Fibroblast of skin of left quadriceps (primary cell): ENCODE results near the gene ANKRD11.
"Not testable (repeated sequence)": the region's sequence is repeated elsewhere in the genome, so short reads cannot be mapped to it uniquely, and the experiment has no call there.

Experiments
- DNase-seq, 2 experiments: peaks; one replicate each; pipeline ENCODE4 v3.0.0-alpha.2; 2013; ENCODE audit warnings: low read depth in 2 of 2

ANKRD11 gene

GRCh38 chr16:89366561-89367537 lies 123.5 kb downstream of the ANKRD11 start:
- no peak for DNase-seq

- DNase-seq = no peak
Measured at GRCh38 chr16:89365996-89366395, 124.4 kb downstream of the ANKRD11 start.

- no peak for DNase-seq
Measured at GRCh38 chr16:89365044-89365467, 125.3 kb downstream of the ANKRD11 start.

GRCh38 chr16:89364606-89365005 lies 125.8 kb downstream of the ANKRD11 start:
- no peak for DNase-seq

GRCh38 chr16:89363621-89364393 lies 126.6 kb downstream of the ANKRD11 start:
- peak in 1 of 2 experiments; percentile 28 for DNase-seq

GRCh38 chr16:89362540-89363223 lies 127.7 kb downstream of the ANKRD11 start:
- not testable (repeated sequence) for DNase-seq

- DNase-seq = no peak
Measured at GRCh38 chr16:89361751-89362539, 128.4 kb downstream of the ANKRD11 start.

- no peak for DNase-seq
Measured at GRCh38 chr16:89360760-89361435, 129.5 kb downstream of the ANKRD11 start.

- DNase-seq = no peak
Measured at GRCh38 chr16:89359264-89360147, 130.9 kb downstream of the ANKRD11 start.

GRCh38 chr16:89358030-89359005 lies 132.0 kb downstream of the ANKRD11 start:
- DNase-seq = no peak

GRCh38 chr16:89357055-89357816 lies 133.1 kb downstream of the ANKRD11 start:
- DNase-seq = no peak

- DNase-seq = no peak
Measured at GRCh38 chr16:89355686-89356085, 134.7 kb downstream of the ANKRD11 start.

GRCh38 chr16:89355007-89355406 lies 135.4 kb downstream of the ANKRD11 start:
- DNase-seq = no peak

- no peak for DNase-seq
Measured at GRCh38 chr16:89354325-89354724, 136.0 kb downstream of the ANKRD11 start.

- DNase-seq = no peak
Measured at GRCh38 chr16:89352091-89352681, 138.2 kb downstream of the ANKRD11 start.

GRCh38 chr16:89351645-89352044 lies 138.7 kb downstream of the ANKRD11 start:
- no peak for DNase-seq

- no peak for DNase-seq
Measured at GRCh38 chr16:89350701-89351380, 139.5 kb downstream of the ANKRD11 start.
